Smooth muscle cell (in vitro differentiated cells): Measurements from ENCODE around the gene CTNNBL1. TPM values are rescaled to one million over a fixed set of nuclear protein-coding genes. Genes with fewer than 3 reads are reported as not detected.

ENCODE experiments used
- DNase-seq: peaks from one replicate; lab custom pipeline; 2025; ENCODE audit not compliant: unreplicated experiment; lab: John Stamatoyannopoulos, UW
- H2AFZ ChIP-seq: fragments of 200-600 bp; sonication (generic); 2 replicates; pipeline ENCODE4 v1.6.0; 2016; ENCODE audit warnings: antibody characterized with exemption, low read depth, mild to moderate bottlenecking
- H3F3A ChIP-seq: fragments of 200-600 bp; sonication (generic); 2 replicates; pipeline ENCODE4 v1.6.0; 2017; ENCODE audit warnings: antibody characterized with exemption, low read depth
- H3K27ac ChIP-seq: fragments of 200-600 bp; sonication (generic); 2 replicates; pipeline ENCODE4 v1.5.1; 2016; ENCODE audit warnings: low read depth, mild to moderate bottlenecking
- H3K27me3 ChIP-seq: fragments of 200-600 bp; sonication (generic); 2 replicates; pipeline ENCODE4 v1.6.1; 2016; ENCODE audit warnings: low read depth, mild to moderate bottlenecking
- H3K36me3 ChIP-seq: fragments of 200-600 bp; sonication (generic); 2 replicates; pipeline ENCODE4 v1.5.1; 2016; ENCODE audit warnings: low read depth
- H3K4me1 ChIP-seq: fragments of 200-600 bp; sonication (generic); 2 replicates; pipeline ENCODE4 v1.5.1; 2016; ENCODE audit warnings: low read depth
- H3K4me2 ChIP-seq: fragments of 200-600 bp; sonication (generic); 2 replicates; pipeline ENCODE4 v1.6.0; 2016; ENCODE audit warnings: mild to moderate bottlenecking
- H3K4me3 ChIP-seq: fragments of 200-600 bp; sonication (generic); 2 replicates; pipeline ENCODE4 v1.5.1; 2016; ENCODE audit warnings: mild to moderate bottlenecking
- H3K79me2 ChIP-seq: fragments of 200-600 bp; sonication (generic); 2 replicates; pipeline ENCODE4 v1.6.0; 2016; ENCODE audit warnings: low read depth, mild to moderate bottlenecking
- H3K9ac ChIP-seq: fragments of 200-600 bp; sonication (generic); 2 replicates; pipeline ENCODE4 v1.6.0; 2016; ENCODE audit warnings: low read depth
- H3K9me3 ChIP-seq: fragments of 200-600 bp; sonication (generic); replicated peaks from 2 replicates; pipeline ENCODE4 v1.5.1; 2016; ENCODE audit warnings: low read depth
- H4K20me1 ChIP-seq: fragments of 200-600 bp; sonication (generic); 2 replicates; pipeline ENCODE4 v1.6.0; 2016; ENCODE audit warnings: low read depth
- CTCF ChIP-seq: fragments of 200-600 bp; sonication (generic); IDR thresholded peaks from 2 replicates; pipeline ENCODE4 v1.5.1; 2017; ENCODE audit warnings: borderline replicate concordance, mild to moderate bottlenecking, antibody characterized with exemption; ENCODE audit not compliant: insufficient read depth, poor library complexity, severe bottlenecking
- WGBS: methylation state at CpG from one replicate; pipeline ENCODE4 v1.1.7; 2016; ENCODE audit warnings: low lambda C conversion rate; 5-methylcytosine and 5-hydroxymethylcytosine counted together
- polyA plus RNA-seq: library from polyadenylated mRNA; unstranded; fragments of >200 nt; fragmentation: Nextera tagmentation; extraction: Ambion mirVana; gene quantifications from 2 replicates; pipeline ENCODE4 v1.2.1, GENCODE V29; 2016
- total RNA-seq: library from RNA; depleted of rRNA; stranded (reverse); fragments of >200 nt; gene quantifications from 2 replicates; pipeline ENCODE4 v1.2.3, GENCODE V29; 2014

CTNNBL1 gene
- total and polyA plus RNA-seq, 2 experiments from 2014 or later, result 33.3 to 63.6 TPM

GRCh38 chr20:37737826-37738420 lies 44.1 kb downstream of the CTNNBL1 start:
- whole genome bisulfite sequencing, result over 99% methylated on average over 5 of the region's 5 CpGs
- H4K20me1 ChIP-seq, result peaks cover 45% of the 10 kb centered on the region
- H3K9me3 ChIP-seq, result no peaks in the 10 kb centered on the region
- no peak overlapping the region for H3K9ac ChIP-seq
- no peak overlapping the region for H3K4me2 ChIP-seq
- no peak overlapping the region for H3K4me3 ChIP-seq
- TF ChIP-seq CTCF, result no peak
- no peak overlapping the region for H3K27ac ChIP-seq
- H2AFZ ChIP-seq, result no peak overlapping the region
- no peaks in the 10 kb centered on the region for H3F3A ChIP-seq
- no peaks in the 10 kb centered on the region for H3K27me3 ChIP-seq
- H3K36me3 ChIP-seq, result peaks cover 10% of the 10 kb centered on the region
- DNase-seq, result no peak
- H3K4me1 ChIP-seq, result peaks cover 13% of the 10 kb centered on the region
- no peaks in the 10 kb centered on the region for H3K79me2 ChIP-seq

- WGBS, result 61% methylated on average over 3 of the region's 3 CpGs
- H3K4me2 ChIP-seq, result no peak overlapping the region
- no peaks in the 10 kb centered on the region for H3K4me1 ChIP-seq
- H3K27me3 ChIP-seq, result no peaks in the 10 kb centered on the region
- H4K20me1 ChIP-seq, result peaks cover 32% of the 10 kb centered on the region
- H3K9ac ChIP-seq, result no peak overlapping the region
- H3K9me3 ChIP-seq, result no peaks in the 10 kb centered on the region
- DNase-seq, result no peak
- H2AFZ ChIP-seq, result no peak overlapping the region
- H3F3A ChIP-seq, result no peaks in the 10 kb centered on the region
- no peak overlapping the region for H3K4me3 ChIP-seq
- TF ChIP-seq CTCF, result no peak
- H3K36me3 ChIP-seq, result peaks cover 10% of the 10 kb centered on the region
- peaks cover 5% of the 10 kb centered on the region for H3K79me2 ChIP-seq
- H3K27ac ChIP-seq, result no peak overlapping the region
Observed at GRCh38 chr20:37741055-37741454, 47.2 kb downstream of the CTNNBL1 start.

GRCh38 chr20:37741570-37741969 lies 47.7 kb downstream of the CTNNBL1 start:
- Histone ChIP-seq H3K9me3 (no peaks in the 10 kb centered on the region), H2AFZ (no peak overlapping the region)
- WGBS, result 93% methylated on average over 1 of the region's 1 CpG

More at GRCh38 chr20:37741570-37741969, 47.7 kb downstream of the CTNNBL1 start:
- Histone ChIP-seq H3F3A (no peaks in the 10 kb centered on the region), H3K27ac (no peak overlapping the region), H3K4me1 (no peaks in the 10 kb centered on the region), H4K20me1 (peaks cover 29% of the 10 kb centered on the region), H3K4me2 (no peak overlapping the region), H3K9ac (no peak overlapping the region), H3K27me3 (no peaks in the 10 kb centered on the region), H3K79me2 (peaks cover 5% of the 10 kb centered on the region), H3K4me3 (no peak overlapping the region), H3K36me3 (peaks cover 10% of the 10 kb centered on the region)
- no peak for DNase-seq
- no peak for TF ChIP-seq CTCF
